GM18505 (cell line): ENCODE data around the gene TBC1D9B.

ENCODE experiments used
- ATAC-seq: cut with Tn5 transposase; IDR thresholded peaks from one replicate; pipeline ENCODE4 v1.9.1; 2021; ENCODE audit not compliant: unreplicated experiment
- POLR2A ChIP-seq: IDR thresholded peaks from 4 replicates; pipeline ENCODE4 v1.6.1; 2011; ENCODE audit warnings: borderline replicate concordance; ENCODE audit not compliant: insufficient read depth, insufficient read length; ENCODE audit errors: extremely low read depth

TBC1D9B gene

DNA sequence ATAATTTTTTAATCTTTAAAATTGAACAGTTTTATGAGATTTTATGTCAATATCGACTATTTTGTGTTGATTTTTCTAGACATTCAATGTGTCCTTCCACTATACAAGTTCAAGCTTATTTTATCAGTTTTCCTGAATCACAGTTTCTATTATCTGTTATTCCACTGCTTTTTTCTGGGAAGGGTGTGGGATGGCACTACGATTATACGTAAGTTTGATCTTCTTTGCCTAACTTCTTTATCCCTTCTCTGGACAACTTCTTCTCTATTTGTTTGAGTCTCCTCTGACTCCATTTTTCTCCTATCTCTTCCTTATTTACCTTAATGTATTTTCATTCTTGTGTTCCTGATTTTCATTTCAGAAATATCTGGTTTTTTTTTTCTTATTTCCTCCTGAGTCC, 24.5 kb downstream of the TBC1D9B start:
- ATAC-seq = no peak
- TF ChIP-seq POLR2A = no peak

GRCh38 chr5:179882338-179882737, 25.4 kb downstream of the TBC1D9B start:
- TF ChIP-seq POLR2A = no peak
- ATAC-seq = no peak

- ATAC-seq = no peak
- TF ChIP-seq POLR2A = no peak
Measured at GRCh38 chr5:179880848-179881590, 26.7 kb downstream of the TBC1D9B start.

DNA sequence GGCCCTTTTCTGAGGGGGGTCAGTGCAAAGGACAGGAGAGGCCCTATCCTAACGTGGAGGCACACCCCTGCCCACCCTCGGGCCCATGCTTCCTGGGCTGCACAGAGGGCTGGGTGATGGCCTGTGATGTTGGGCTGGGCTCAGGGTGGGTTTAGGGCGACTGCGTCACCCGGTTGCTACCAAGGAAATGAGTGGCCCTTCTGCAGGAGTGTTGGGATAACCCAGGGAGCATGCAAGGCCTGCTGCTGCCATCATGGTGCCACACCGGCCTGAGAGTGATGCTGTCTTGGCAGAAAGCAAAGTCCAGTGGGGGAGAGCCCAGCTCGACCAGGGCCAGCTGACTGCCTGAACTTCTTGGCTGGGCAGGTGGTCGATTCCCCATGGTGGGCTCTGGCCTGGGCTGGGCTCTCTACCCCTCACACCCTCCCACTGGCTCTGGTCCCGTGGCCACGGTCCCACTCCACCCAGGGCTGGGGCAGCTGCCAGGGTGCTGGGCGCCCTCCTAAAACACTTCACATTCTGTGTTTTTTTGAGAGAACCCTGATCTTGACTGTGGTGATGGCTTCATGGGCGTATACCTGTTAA, 27.5 kb downstream of the TBC1D9B start:
- ATAC-seq = no peak
- no peak for TF ChIP-seq POLR2A

GRCh38 chr5:179879690-179880010, 28.0 kb downstream of the TBC1D9B start:
- no peak for ATAC-seq

GRCh38 chr5:179879003-179879689, 28.6 kb downstream of the TBC1D9B start:
- TF ChIP-seq POLR2A = no peak
- no peak for ATAC-seq

More at GRCh38 chr5:179879690-179880010, 28.0 kb downstream of the TBC1D9B start:
- no peak for TF ChIP-seq POLR2A

GRCh38 chr5:179878222-179879002, 29.3 kb downstream of the TBC1D9B start:
- ATAC-seq = no peak
- TF ChIP-seq POLR2A = no peak

- TF ChIP-seq POLR2A = no peak
- ATAC-seq = no peak
Measured at GRCh38 chr5:179876610-179876952, 31.1 kb downstream of the TBC1D9B start.

- no peak for ATAC-seq
Measured at GRCh38 chr5:179875741-179876609, 31.7 kb downstream of the TBC1D9B start.

DNA sequence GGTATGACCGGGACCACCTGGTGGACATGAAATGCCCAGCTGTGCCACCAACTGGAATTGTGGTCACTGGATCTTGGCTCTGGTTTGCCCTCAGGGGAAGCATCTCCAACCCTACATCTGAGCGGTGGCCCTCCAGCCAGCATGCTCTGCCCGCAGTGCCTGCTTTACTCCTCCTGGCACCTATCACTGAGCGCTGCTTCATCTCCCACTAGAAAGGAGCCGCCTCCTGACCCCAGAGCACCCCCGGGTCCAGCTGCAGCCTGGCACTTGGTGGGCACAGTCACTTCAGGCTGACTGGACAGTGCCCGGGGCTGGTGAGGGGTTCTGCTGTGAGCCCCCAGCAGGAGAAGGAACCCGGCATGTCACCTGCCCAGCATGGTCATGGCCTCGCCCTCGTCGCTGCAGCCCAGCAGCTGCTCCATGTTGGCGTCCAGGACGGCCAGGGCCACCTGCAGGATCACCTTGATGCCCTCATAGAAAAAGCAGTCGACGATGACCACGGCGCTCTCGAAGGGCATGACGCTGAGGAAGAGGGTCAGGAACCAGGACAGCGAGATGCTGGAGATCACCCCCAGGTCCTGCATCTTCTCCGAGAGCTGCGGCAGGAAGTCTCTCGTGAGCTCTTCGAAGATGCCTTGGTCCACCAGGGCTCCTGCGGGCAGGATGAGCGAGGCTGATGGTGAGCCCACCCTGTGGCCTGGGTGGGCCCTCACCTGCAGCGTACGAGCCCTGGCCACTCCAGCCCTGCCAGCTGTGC, 33.0 kb downstream of the TBC1D9B start:
- ATAC-seq = no peak
- TF ChIP-seq POLR2A = no peak

More at GRCh38 chr5:179875741-179876609, 31.7 kb downstream of the TBC1D9B start:
- no peak for TF ChIP-seq POLR2A

DNA sequence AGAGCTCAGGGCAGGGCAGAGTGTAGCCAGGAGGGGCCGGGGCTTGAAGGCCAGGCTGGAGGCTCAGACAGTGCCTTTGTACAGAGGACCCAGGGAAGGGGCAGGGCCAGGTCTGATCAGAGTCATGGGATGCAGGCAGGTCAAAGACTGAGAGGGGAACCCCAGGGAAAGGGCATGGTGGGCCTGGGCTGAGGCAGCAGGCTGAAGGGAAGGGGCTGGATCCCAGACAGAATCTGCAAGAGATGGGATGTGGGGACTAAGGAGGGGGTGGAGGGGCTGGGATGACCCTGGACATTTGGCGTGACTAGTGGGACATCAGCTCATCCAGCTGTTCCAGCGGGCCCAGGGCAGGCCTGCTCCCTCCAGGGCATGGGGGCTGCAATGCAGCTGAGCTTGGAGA, 33.6 kb downstream of the TBC1D9B start:
- no peak for ATAC-seq

GRCh38 chr5:179873588-179874110, 34.0 kb downstream of the TBC1D9B start:
- ATAC-seq = no peak
- no peak for TF ChIP-seq POLR2A

More for the DNA sequence above, 33.6 kb downstream of the TBC1D9B start:
- TF ChIP-seq POLR2A = no peak
